K562 (cell line): ENCODE results near the gene SULT2B1. TPM values are rescaled to one million over a fixed set of nuclear protein-coding genes. Genes with fewer than 3 reads are reported as not detected.
A peak's percentile ranks its signal among the peaks of the same experiment; 100 is the strongest.

Experiments
- ELF1 ChIP-seq: fragments of 200-800 bp; sonication (Bioruptor generic); IDR thresholded peaks from 2 replicates; pipeline ENCODE4 v1.6.1; 2016; ENCODE audit warnings: missing genetic modification characterization, missing compliant biosample characterization
- EP400 ChIP-seq: fragments of 450-650 bp; IDR thresholded peaks from 2 replicates; pipeline ENCODE4 v1.6.1; 2017; ENCODE audit warnings: antibody characterized with exemption, mild to moderate bottlenecking, moderate library complexity
- FOXA1 ChIP-seq: fragments of 450-650 bp; IDR thresholded peaks from 2 replicates; pipeline ENCODE4 v1.6.1; 2016; ENCODE audit warnings: mild to moderate bottlenecking, borderline replicate concordance
- L3MBTL2 ChIP-seq: fragments of 450-650 bp; IDR thresholded peaks from 2 replicates; pipeline ENCODE4 v1.6.1; 2016; ENCODE audit warnings: mild to moderate bottlenecking, moderate library complexity
- MED1 ChIP-seq: sonication (generic); formaldehyde crosslinking; IDR thresholded peaks from 2 replicates; pipeline ENCODE4 v1.8.1; 2023; ENCODE audit warnings: missing genetic modification reagents, borderline replicate concordance
- PPARD ChIP-seq: fragments of 250-450 bp; sonication (Bioruptor Pico); IDR thresholded peaks from 2 replicates; pipeline ENCODE4 v1.8.0; 2022; ENCODE audit warnings: inconsistent platforms, mild to moderate bottlenecking, moderate library complexity
- PRPF4 ChIP-seq: fragments of 200-400 bp; formaldehyde crosslinking; IDR thresholded peaks from one replicate; pipeline ENCODE4 v1.6.1; 2017; ENCODE audit warnings: low read length, low read depth, mild to moderate bottlenecking; ENCODE audit not compliant: insufficient read depth, poor library complexity, severe bottlenecking
- PTBP1 ChIP-seq: fragments of 200-400 bp; formaldehyde crosslinking; IDR thresholded peaks from 2 replicates; pipeline ENCODE4 v1.6.1; 2017; ENCODE audit warnings: low read depth, low read length
- PYGO2 ChIP-seq: fragments of 450-650 bp; IDR thresholded peaks from 2 replicates; pipeline ENCODE4 v1.6.1; 2016; ENCODE audit warnings: mild to moderate bottlenecking, missing genetic modification characterization, moderate library complexity, missing compliant biosample characterization
- RBM39 ChIP-seq: fragments of 200-400 bp; formaldehyde crosslinking; optimal IDR thresholded peaks from 2 replicates; pipeline ENCODE3; 2018; ENCODE audit warnings: low read depth, low read length
- RFX1 ChIP-seq: fragments of 450-650 bp; IDR thresholded peaks from 2 replicates; pipeline ENCODE4 v1.6.1; 2016; ENCODE audit warnings: mild to moderate bottlenecking, moderate library complexity
- SAFB2 ChIP-seq: fragments of 200-400 bp; formaldehyde crosslinking; IDR thresholded peaks from 2 replicates; pipeline ENCODE4 v1.6.1; 2018; ENCODE audit warnings: borderline replicate concordance, low read length, low read depth, moderate library complexity; ENCODE audit not compliant: severe bottlenecking
- SMAD4 ChIP-seq: fragments of 250-450 bp; sonication (Bioruptor Pico); conservative IDR thresholded peaks from 2 replicates; pipeline ENCODE4 v1.8.0; 2021; ENCODE audit warnings: inconsistent platforms, mild to moderate bottlenecking, moderate library complexity
- TOE1 ChIP-seq, 2 experiments: fragments of 450-650 bp in 1 of 2; sonication (generic) in 1 of 2; formaldehyde crosslinking in 1 of 2; IDR thresholded peaks; 2 replicates each; pipeline versions ENCODE4 v1.7.1 to v1.8.0; 2016 to 2022; ENCODE audit warnings: borderline replicate concordance in 2 of 2, mild to moderate bottlenecking in 2 of 2, antibody characterized with exemption in 1 of 2, inconsistent platforms in 1 of 2, low read depth in 1 of 2, missing genetic modification reagents in 1 of 2, moderate library complexity in 1 of 2
- ZC3H4 ChIP-seq: sonication (generic); formaldehyde crosslinking; IDR thresholded peaks from 2 replicates; pipeline ENCODE4 v1.9.0; 2021; ENCODE audit warnings: missing genetic modification reagents, borderline replicate concordance
- ZNF165 ChIP-seq: fragments of 250-450 bp; sonication (Bioruptor Pico); IDR thresholded peaks from 2 replicates; pipeline ENCODE4 v1.4.0; 2020; ENCODE audit warnings: borderline replicate concordance
- ZNF717 ChIP-seq: fragments of 250-450 bp; sonication (Bioruptor Pico); IDR thresholded peaks from 2 replicates; pipeline ENCODE4 v1.5.0; 2021
- ZNF75A ChIP-seq: fragments of 450-650 bp; formaldehyde crosslinking; IDR thresholded peaks from 2 replicates; pipeline ENCODE4 v1.4.0; 2020; ENCODE audit warnings: mild to moderate bottlenecking
- polyA plus RNA-seq, 8 experiments: library from polyadenylated mRNA; depleted of rRNA in 4 of 8; stranded (reverse) in 5 of 8; unstranded in 3 of 8; fragments of >200 nt; fragmentation: Nextera tagmentation in 2 of 8; fragmentation: Illumina TruSeq in 1 of 8; extraction: Ambion mirVana in 2 of 8; extraction: Trizol in 1 of 8; gene quantifications; 2 replicates each; pipeline versions ENCODE4 v1.2.1 to v1.2.3, GENCODE V29; 2011 to 2014; ENCODE audit warnings: inconsistent platforms in 1 of 8, missing spikeins in 1 of 8
- total RNA-seq, 7 experiments: library from RNA; depleted of rRNA in 6 of 7; stranded (reverse); fragments of >200 nt in 6 of 7; fragmentation: Illumina TruSeq in 2 of 7; extraction: Trizol in 2 of 7; gene quantifications; 2 replicates each; pipeline versions ENCODE4 v1.2.1 to v1.2.3, GENCODE V29; 2011 to 2021; ENCODE audit warnings: low replicate concordance in 1 of 7
- TF ChIP-seq, protein P1 (sequence below), 2 experiments: IDR thresholded peaks; 2 replicates each; pipeline ENCODE4 v1.6.1; 2012; ENCODE audit warnings: improper control_type of control experiment in 2 of 2, low read depth in 2 of 2, low read length in 2 of 2, borderline replicate concordance in 1 of 2
- TF ChIP-seq, protein P2 (sequence below): fragments of 200-800 bp; sonication (Bioruptor generic); IDR thresholded peaks from 2 replicates; pipeline ENCODE4 v1.6.1; 2016; ENCODE audit warnings: missing genetic modification characterization, missing compliant biosample characterization

SULT2B1 gene
- total and polyA plus RNA-seq, 9 of the 15 experiments (the other 6 are each of a cell fraction or from before 2014, with no cell fraction given), result 0.09 to 0.62 (median 0.22) TPM; not detected in 2

DNA sequence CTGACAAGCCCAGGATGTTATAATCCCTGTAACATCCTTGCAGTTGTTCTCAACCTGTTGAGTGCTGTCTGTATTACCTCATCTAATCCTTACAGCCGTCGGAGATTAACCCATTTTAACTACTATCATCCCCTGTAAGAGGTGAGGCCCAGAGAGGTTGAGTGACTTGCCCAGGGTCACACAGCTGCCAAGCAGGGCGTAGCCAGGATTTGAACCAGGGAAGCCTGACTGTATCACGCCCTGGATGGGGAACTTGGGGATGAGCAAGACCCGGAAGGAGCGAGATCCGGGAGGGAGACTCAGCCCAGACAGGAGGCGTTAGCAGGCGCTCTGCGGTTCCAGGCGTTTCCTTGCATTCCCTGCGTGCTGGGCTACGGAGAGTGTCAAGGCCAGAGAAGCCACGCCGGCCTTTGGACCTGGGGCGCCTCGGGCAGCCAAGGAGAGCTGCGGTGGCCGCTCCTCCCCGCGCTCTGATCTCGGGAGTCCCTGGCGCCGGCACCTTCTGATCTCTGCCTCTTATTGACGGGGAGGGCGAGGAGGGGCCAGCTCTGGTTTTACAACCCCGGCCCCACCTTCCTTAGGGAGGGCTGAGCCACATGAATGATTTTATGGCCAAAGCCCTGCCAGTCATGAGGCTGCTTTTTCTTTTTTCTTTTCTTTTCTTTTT, 6.2 kb downstream of the SULT2B1 start (continued):
- TF ChIP-seq, protein P1, sequence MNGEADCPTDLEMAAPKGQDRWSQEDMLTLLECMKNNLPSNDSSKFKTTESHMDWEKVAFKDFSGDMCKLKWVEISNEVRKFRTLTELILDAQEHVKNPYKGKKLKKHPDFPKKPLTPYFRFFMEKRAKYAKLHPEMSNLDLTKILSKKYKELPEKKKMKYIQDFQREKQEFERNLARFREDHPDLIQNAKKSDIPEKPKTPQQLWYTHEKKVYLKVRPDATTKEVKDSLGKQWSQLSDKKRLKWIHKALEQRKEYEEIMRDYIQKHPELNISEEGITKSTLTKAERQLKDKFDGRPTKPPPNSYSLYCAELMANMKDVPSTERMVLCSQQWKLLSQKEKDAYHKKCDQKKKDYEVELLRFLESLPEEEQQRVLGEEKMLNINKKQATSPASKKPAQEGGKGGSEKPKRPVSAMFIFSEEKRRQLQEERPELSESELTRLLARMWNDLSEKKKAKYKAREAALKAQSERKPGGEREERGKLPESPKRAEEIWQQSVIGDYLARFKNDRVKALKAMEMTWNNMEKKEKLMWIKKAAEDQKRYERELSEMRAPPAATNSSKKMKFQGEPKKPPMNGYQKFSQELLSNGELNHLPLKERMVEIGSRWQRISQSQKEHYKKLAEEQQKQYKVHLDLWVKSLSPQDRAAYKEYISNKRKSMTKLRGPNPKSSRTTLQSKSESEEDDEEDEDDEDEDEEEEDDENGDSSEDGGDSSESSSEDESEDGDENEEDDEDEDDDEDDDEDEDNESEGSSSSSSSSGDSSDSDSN (IDR thresholded peaks at IDR 0.05; ENCODE audit: borderline replicate concordance in 1 of 2, low read depth in 2 of 2, low read length in 2 of 2), result no peak
- no peak for TF ChIP-seq MED1 (CRISPR knock-in tag)
- TF ChIP-seq ZC3H4, result no peak
- TF ChIP-seq ZNF717 (CRISPR knock-in tag), result no peak
- 0 out of 2 replicates have a peak, but pooled peaks have one; percentile 36 for TF ChIP-seq SMAD4 (CRISPR knock-in tag)
- TF ChIP-seq PPARD (CRISPR knock-in tag), result no peak
- TF ChIP-seq PYGO2, result no peak
- TF ChIP-seq FOXA1, result no peak
- TF ChIP-seq PTBP1, result peak; percentile 62; the same call in 1 of the 2 replicates
- no peak for TF ChIP-seq EP400
- no peak for TF ChIP-seq RBM39
- peak; percentile 42 for TF ChIP-seq L3MBTL2
- TF ChIP-seq SAFB2, result no peak
- TF ChIP-seq ELF1 (tag), result peak; percentile 38; the same call in 1 of the 2 replicates
- no peak for TF ChIP-seq ZNF75A
- TF ChIP-seq RFX1, result no peak
- TF ChIP-seq PRPF4, result no peak
- TF ChIP-seq, protein P2, sequence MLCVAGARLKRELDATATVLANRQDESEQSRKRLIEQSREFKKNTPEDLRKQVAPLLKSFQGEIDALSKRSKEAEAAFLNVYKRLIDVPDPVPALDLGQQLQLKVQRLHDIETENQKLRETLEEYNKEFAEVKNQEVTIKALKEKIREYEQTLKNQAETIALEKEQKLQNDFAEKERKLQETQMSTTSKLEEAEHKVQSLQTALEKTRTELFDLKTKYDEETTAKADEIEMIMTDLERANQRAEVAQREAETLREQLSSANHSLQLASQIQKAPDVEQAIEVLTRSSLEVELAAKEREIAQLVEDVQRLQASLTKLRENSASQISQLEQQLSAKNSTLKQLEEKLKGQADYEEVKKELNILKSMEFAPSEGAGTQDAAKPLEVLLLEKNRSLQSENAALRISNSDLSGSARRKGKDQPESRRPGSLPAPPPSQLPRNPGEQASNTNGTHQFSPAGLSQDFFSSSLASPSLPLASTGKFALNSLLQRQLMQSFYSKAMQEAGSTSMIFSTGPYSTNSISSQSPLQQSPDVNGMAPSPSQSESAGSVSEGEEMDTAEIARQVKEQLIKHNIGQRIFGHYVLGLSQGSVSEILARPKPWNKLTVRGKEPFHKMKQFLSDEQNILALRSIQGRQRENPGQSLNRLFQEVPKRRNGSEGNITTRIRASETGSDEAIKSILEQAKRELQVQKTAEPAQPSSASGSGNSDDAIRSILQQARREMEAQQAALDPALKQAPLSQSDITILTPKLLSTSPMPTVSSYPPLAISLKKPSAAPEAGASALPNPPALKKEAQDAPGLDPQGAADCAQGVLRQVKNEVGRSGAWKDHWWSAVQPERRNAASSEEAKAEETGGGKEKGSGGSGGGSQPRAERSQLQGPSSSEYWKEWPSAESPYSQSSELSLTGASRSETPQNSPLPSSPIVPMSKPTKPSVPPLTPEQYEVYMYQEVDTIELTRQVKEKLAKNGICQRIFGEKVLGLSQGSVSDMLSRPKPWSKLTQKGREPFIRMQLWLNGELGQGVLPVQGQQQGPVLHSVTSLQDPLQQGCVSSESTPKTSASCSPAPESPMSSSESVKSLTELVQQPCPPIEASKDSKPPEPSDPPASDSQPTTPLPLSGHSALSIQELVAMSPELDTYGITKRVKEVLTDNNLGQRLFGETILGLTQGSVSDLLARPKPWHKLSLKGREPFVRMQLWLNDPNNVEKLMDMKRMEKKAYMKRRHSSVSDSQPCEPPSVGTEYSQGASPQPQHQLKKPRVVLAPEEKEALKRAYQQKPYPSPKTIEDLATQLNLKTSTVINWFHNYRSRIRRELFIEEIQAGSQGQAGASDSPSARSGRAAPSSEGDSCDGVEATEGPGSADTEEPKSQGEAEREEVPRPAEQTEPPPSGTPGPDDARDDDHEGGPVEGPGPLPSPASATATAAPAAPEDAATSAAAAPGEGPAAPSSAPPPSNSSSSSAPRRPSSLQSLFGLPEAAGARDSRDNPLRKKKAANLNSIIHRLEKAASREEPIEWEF (CRISPR knock-in tag), result no peak
- TF ChIP-seq ZNF165 (CRISPR knock-in tag), result no peak
- TF ChIP-seq TOE1 (IDR thresholded peaks at IDR 0.05; ENCODE audit: borderline replicate concordance), result no peak
- no peak for TF ChIP-seq TOE1 (CRISPR knock-in tag; IDR thresholded peaks at IDR 0.05; ENCODE audit: borderline replicate concordance, low read depth)
